GM18870 (cell line): ENCODE results near the gene ALG11.

Experiments
- ATAC-seq: cut with Tn5 transposase; IDR thresholded peaks from one replicate; pipeline ENCODE4 v1.9.1; 2021; ENCODE audit warnings: moderate library complexity; ENCODE audit not compliant: unreplicated experiment

Gene ALG11

GRCh38 chr13:51997186-51997585, 15.0 kb upstream of the ALG11 start:
- ATAC-seq, result no peak

DNA sequence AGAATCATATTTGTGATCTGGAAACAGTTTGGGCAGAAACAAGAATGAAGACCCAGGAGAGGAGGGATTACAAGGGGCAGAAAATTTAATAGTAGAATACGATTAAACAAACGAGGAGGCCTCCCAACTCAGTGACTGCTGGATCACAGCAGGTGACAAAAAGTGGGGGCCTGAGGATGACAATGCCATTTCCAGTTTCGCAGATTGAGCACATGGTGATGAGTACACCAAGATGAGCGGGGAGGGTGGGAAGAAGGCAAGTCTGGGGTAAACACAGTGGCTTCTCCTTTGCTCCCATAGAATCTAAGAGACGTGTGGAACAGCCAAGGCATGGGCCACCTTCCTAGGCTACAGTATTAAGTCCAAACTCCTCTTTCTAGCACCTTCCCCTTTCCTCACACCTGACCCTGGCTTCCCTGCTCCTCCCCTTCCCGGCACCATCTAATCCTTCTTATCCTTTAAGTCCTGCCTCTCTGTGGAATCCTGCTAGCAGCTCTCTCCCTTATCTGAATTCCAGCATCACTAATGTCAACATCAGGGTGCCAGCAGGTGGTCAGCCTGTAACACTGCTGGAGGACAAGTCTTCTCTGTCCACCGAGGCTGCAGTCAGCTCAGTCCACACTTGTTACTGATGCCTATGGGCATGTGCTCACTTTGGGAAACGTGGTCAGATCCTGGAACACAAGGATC, 14.4 kb upstream of the ALG11 start:
- no peak for ATAC-seq

DNA sequence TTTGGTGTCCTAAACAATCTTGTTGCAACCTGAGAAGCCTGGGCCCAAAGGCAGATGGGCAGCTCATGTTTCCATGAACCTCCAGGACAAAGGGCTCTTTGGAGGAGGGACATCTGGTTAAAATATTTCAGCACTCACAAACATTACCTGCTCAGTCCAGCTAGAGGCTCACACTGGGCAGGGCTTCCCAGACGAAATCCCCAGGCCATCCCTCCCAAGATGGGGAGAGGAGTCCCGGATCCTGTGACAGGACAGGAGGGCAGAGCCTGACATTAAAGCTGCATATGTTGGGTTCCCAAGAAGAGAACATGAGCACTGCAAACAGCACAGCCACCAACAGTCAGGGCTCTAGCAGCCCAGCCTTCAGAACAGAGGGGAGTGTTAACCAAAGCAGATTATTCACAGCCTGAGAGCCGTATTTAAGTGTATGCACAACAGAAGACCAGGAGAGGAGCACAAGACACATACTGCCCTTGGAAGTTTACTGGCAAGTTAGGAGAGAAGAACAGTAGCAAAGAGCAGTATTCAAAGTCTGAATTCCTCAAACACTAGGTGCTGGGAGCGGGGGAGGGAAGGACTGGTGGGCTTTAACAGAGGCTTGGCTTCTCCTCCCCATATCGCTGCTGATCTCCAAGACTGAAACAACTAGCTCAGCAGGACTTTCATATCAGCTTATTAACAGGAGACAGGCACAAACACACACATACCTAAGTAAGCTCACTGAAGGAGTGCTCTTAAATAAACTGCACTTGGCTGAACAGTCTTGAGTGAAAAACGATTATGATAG, 13.3 kb upstream of the ALG11 start:
- ATAC-seq, result no peak

DNA sequence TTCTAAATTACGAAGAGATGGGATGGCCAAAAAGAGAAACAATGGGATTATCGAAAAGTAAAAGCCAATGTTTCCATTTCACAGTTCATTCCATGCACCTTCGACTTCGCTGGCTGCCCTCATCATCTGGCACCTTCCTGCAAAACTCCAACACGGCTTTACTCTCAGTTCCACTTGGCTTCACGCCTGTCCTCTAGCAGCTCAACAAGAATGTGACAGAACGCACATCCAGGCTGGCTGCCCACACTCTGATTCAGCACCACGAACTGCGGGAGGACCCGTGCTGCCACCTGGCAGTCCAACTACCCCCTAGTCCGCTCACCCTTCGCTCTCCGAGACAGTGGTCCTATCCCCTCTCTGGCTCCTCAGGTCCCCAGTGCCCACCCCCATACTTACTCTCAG, 12.7 kb upstream of the ALG11 start:
- ATAC-seq, result no peak

- ATAC-seq, result no peak
These were observed 12.3 kb upstream of the ALG11 start for GRCh38 chr13:51999921-52000320.

GRCh38 chr13:52001120-52001731, 11.0 kb upstream of the ALG11 start:
- peak; percentile 87 for ATAC-seq

- ATAC-seq, result no peak
These were observed 9.8 kb upstream of the ALG11 start for GRCh38 chr13:52002361-52002760.

DNA sequence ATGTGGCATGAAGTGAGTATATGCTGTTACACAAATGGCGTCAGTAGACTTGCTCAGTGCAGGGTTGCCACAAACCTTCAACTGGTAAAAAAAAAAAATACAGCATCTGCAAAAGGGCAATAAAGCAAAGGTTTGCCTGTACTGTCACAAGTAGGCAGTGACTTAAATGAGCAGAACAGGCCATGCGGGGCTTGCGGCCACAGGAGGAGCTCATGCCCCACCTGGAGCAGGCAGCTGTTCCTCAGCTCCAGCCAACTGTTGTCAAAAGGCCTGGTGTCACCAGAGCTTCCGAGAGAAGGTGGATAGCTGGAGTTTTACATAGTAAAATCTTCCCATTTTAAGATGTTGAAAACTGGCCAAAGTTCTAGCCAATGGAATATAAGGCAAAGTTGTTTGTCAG, 8.7 kb upstream of the ALG11 start:
- no peak for ATAC-seq

GRCh38 chr13:52004511-52005170, 7.6 kb upstream of the ALG11 start:
- ATAC-seq, result no peak

- ATAC-seq, result no peak
These were observed 6.2 kb upstream of the ALG11 start for GRCh38 chr13:52005841-52006522.

DNA sequence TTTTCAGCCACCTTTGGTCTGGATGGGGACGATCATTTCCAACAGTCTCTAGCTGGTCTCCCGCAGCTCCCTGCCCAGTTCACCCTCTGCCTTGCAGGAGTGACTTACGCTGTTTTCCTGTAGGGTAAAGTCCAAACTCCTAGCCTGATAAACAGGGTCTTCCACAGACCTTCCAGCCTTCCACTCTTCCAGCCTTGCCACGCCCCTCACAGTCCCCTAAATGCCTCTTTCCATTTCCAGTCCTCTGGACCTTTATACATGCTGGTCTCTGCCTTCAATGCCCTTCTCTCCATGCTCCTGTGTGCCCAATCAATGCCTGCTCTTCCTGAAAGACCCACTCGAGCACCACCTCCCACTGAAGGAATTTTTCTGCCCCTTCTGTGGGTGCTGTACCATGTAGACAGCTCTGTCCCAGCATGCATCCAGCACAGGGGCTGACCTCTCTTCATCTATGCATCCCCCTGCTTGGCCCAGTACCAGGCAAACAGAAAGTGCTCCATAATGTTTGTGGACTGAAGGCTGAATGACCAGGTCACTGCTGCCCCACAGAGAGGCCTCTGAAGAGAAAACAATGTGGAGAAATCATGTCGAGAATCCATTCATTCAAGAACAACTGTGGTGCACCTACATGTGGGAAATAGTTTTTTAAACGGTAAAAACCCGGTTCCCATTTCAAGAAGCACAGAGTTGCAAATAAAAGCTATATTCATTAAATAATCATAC, 5.5 kb upstream of the ALG11 start:
- no peak for ATAC-seq

- ATAC-seq, result no peak
These were observed 2.3 kb upstream of the ALG11 start for GRCh38 chr13:52009946-52010345.

- no peak for ATAC-seq
These were observed 1.1 kb upstream of the ALG11 start, which contains the start of gene ATP7B for GRCh38 chr13:52010890-52011631. Gene ATP7B, minus strand, starts transcription at chr13:52011450. Its CDS starts 113 bp downstream, at chr13:52011337.

- no peak for ATAC-seq
These were observed 276 bp downstream of the ALG11 start for GRCh38 chr13:52012512-52012836.

DNA sequence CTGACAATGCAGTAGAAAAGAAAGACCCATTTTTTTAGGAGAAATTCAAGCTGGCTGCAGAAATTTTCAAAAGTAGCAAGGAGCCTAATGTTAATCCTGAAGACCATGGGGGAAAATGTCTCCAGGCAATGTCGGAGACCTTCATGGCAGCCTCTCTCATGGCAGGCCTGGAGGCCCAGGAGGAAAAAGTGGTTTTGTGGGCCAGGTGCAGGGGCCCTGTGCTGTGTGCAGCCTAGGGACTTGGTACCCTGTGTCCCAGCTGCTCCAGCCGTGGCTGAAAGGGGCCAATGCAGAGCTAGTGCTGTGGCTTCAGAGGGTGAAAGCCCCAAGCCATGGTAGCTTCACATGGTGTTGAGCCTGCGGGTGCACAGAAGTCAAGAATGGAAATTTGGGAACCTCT, 4.1 kb downstream of the ALG11 start:
- no peak for ATAC-seq

GRCh38 chr13:52020191-52020590, 8.0 kb downstream of the ALG11 start:
- ATAC-seq, result no peak

- ATAC-seq, result no peak
These were observed 10.2 kb downstream of the ALG11 start for GRCh38 chr13:52022356-52022755.

DNA sequence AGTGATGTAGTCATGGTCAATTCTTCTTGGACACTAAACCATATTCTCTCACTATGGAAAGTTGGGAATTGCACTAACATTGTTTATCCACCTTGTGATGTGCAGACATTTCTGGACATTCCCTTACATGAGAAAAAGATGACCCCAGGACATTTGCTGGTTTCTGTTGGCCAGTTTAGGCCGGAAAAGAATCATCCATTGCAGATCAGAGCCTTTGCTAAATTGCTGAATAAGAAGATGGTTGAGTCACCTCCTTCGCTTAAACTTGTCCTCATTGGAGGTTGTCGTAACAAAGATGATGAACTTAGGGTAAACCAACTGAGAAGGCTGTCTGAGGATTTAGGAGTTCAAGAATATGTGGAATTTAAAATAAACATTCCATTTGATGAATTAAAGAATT, 12.3 kb downstream of the ALG11 start, which contains the start of gene UTP14C:
Gene UTP14C (plus strand): TSS at position 211 of the 400 bp plus-strand sequence. CDS start 4,114 bp downstream, outside the sequence.
- no peak for ATAC-seq

- ATAC-seq, result no peak
These were observed 13.5 kb downstream of the ALG11 start for GRCh38 chr13:52025475-52026245.
